Measurements from ENCODE around the gene LAMA2. TPM values are rescaled to one million over a fixed set of nuclear protein-coding genes. Genes with fewer than 3 reads are reported as not detected.

Gene LAMA2
- total RNA-seq, 1 experiment from 2014 or later = 8.2 TPM

DNA sequence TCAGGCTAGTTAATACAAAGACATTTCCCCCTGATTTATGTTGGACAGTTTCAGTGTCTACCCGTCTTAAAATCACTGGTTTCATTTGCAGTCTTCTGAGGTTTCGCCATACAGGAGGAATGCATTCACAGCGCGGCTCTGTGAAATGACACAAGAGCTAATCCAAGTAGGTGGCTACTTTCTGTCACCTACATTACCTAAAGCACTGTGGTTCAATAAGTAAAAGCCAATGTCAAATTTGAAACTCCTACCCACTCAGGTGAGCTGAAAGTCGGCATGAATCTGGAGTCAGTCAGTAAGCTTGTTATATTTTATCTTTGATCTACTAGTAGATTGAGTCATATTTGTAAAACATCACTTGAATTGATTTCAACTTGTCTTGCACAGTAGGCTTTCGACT is 370.8 kb downstream of the LAMA2 start:
- no peak overlapping the region for H3K4me3 ChIP-seq (replicated peaks in 1 of 2; ENCODE audit: low read depth in 1 of 2, low read length in 2 of 2)
- POLR2A ChIA-PET = no interaction called here

More for the DNA sequence above, 370.8 kb downstream of the LAMA2 start:
- no peaks in the 10 kb centered on the region for H3K27me3 ChIP-seq (ENCODE audit: insufficient read depth, low read length)
- no peak for ATAC-seq
- H2AFZ ChIP-seq (ENCODE audit: low read depth, low read length, poor library complexity, severe bottlenecking) = no peak overlapping the region
- no peak overlapping the region for H3K27ac ChIP-seq (ENCODE audit: low read depth, low read length)
- H3K4me1 ChIP-seq (ENCODE audit: control insufficient read depth in 1 of 2, insufficient read depth in 2 of 2, low read length in 2 of 2) = peaks cover 3 to 10% of the 10 kb centered on the region in 2 experiments; a peak in 3 of 4 replicates
- RAD21 ChIA-PET (ENCODE audit: low non-redundant PET in 1 of 2, low total read pairs in 2 of 2, uncharacterized antibody in 2 of 2, unreplicated experiment in 2 of 2) = no interaction called here
- no peak overlapping the region for H3K9ac ChIP-seq (ENCODE audit: low read length)
- intact Hi-C loops (cut with micrococcal nuclease) = loop anchor here (5.0 kb wide), 2 partner anchors 446 to 1516 kb away; no protein-coding TSS in a partner anchor
- CTCF ChIA-PET = interaction anchor here (0.7 to 1.5 kb wide), 2 partner anchors 446 to 529 kb away, joined by 3 to 5 read pairs; no protein-coding TSS in a partner anchor
- H3K36me3 ChIP-seq (ENCODE audit: control insufficient read depth in 1 of 2, insufficient read depth in 2 of 2, low read length in 2 of 2) = no peaks in the 10 kb centered on the region
- no TSS peak for BruUV-seq (replicated peaks)
- no peaks in the 10 kb centered on the region for H4K20me1 ChIP-seq (ENCODE audit: insufficient read depth)
- H3K9me3 ChIP-seq (ENCODE audit: control insufficient read depth in 1 of 2, insufficient read depth in 1 of 2, low read depth in 1 of 2, low read length in 2 of 2) = no peaks in the 10 kb centered on the region
- H3K79me2 ChIP-seq (ENCODE audit: insufficient read depth, low read length) = no peaks in the 10 kb centered on the region
- H3K9me2 ChIP-seq (ENCODE audit: insufficient read depth) = no peaks in the 10 kb centered on the region
- TF ChIP-seq CEBPB (IDR thresholded peaks at IDR 0.05; ENCODE audit: low read depth) (no peak), TCF7L2 (IDR thresholded peaks at IDR 0.05; ENCODE audit: borderline replicate concordance, extremely low read depth, insufficient read depth, insufficient read length) (no peak), ELF1 (IDR thresholded peaks at IDR 0.05; ENCODE audit: borderline replicate concordance, low read depth) (no peak), ZNF274 (IDR thresholded peaks at IDR 0.05; ENCODE audit: low read depth, low read length) (no peak), EZH2 (IDR thresholded peaks at IDR 0.05) (no peak), SRF (IDR thresholded peaks at IDR 0.05; ENCODE audit: low read depth) (no peak), YY1 (IDR thresholded peaks at IDR 0.05; ENCODE audit: extremely low read depth, insufficient replicate concordance, low read depth, low read length) (no peak), ZFX (IDR thresholded peaks at IDR 0.05) (no peak), EGR1 (IDR thresholded peaks at IDR 0.05; ENCODE audit: low read depth) (no peak)
- TF ChIP-seq, protein P1, sequence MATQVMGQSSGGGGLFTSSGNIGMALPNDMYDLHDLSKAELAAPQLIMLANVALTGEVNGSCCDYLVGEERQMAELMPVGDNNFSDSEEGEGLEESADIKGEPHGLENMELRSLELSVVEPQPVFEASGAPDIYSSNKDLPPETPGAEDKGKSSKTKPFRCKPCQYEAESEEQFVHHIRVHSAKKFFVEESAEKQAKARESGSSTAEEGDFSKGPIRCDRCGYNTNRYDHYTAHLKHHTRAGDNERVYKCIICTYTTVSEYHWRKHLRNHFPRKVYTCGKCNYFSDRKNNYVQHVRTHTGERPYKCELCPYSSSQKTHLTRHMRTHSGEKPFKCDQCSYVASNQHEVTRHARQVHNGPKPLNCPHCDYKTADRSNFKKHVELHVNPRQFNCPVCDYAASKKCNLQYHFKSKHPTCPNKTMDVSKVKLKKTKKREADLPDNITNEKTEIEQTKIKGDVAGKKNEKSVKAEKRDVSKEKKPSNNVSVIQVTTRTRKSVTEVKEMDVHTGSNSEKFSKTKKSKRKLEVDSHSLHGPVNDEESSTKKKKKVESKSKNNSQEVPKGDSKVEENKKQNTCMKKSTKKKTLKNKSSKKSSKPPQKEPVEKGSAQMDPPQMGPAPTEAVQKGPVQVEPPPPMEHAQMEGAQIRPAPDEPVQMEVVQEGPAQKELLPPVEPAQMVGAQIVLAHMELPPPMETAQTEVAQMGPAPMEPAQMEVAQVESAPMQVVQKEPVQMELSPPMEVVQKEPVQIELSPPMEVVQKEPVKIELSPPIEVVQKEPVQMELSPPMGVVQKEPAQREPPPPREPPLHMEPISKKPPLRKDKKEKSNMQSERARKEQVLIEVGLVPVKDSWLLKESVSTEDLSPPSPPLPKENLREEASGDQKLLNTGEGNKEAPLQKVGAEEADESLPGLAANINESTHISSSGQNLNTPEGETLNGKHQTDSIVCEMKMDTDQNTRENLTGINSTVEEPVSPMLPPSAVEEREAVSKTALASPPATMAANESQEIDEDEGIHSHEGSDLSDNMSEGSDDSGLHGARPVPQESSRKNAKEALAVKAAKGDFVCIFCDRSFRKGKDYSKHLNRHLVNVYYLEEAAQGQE (IDR thresholded peaks at IDR 0.05; ENCODE audit: low read depth) = no peak
- TF ChIP-seq, protein P2, sequence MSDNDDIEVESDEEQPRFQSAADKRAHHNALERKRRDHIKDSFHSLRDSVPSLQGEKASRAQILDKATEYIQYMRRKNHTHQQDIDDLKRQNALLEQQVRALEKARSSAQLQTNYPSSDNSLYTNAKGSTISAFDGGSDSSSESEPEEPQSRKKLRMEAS (IDR thresholded peaks at IDR 0.05) = no peak
- H3K4me2 ChIP-seq (ENCODE audit: low read length) = no peak overlapping the region
- DNase-seq (ENCODE audit: low read depth, low spot score) = no peak
